ENCODE measurements around the gene HOXC10.

HOXC10 gene

GRCh38 chr12:53961025-53961761, 23.8 kb upstream of the HOXC10 start:
- no peak overlapping the region for H3K4me3 ChIP-seq (ENCODE audit: low read depth, low read length)
- TF ChIP-seq CTCF (conservative IDR thresholded peaks at IDR 0.05; ENCODE audit: low read depth, low read length), result no peak
- no peak for DNase-seq (ENCODE audit: low read depth)

GRCh38 chr12:53963005-53963404, 21.9 kb upstream of the HOXC10 start:
- H3K4me3 ChIP-seq (ENCODE audit: low read depth, low read length), result no peak overlapping the region

GRCh38 chr12:53963434-53964314, 21.3 kb upstream of the HOXC10 start:
- no peak for DNase-seq (ENCODE audit: low read depth)
- no peak overlapping the region for H3K4me3 ChIP-seq (ENCODE audit: low read depth, low read length)
- TF ChIP-seq CTCF (conservative IDR thresholded peaks at IDR 0.05; ENCODE audit: low read depth, low read length), result no peak

More at GRCh38 chr12:53963005-53963404, 21.9 kb upstream of the HOXC10 start:
- no peak for TF ChIP-seq CTCF (conservative IDR thresholded peaks at IDR 0.05; ENCODE audit: low read depth, low read length)
- no peak for DNase-seq (ENCODE audit: low read depth)

- no peak for TF ChIP-seq CTCF (conservative IDR thresholded peaks at IDR 0.05; ENCODE audit: low read depth, low read length)
- H3K4me3 ChIP-seq (ENCODE audit: low read depth, low read length), result no peak overlapping the region
- DNase-seq (ENCODE audit: low read depth), result no peak
Measured at GRCh38 chr12:53964315-53964713, 20.6 kb upstream of the HOXC10 start.

GRCh38 chr12:53965281-53966084, 19.5 kb upstream of the HOXC10 start:
- no peak for TF ChIP-seq CTCF (conservative IDR thresholded peaks at IDR 0.05; ENCODE audit: low read depth, low read length)
- DNase-seq (ENCODE audit: low read depth), result no peak

GRCh38 chr12:53966085-53966384, 18.9 kb upstream of the HOXC10 start:
- no peak for DNase-seq (ENCODE audit: low read depth)
- no peak for TF ChIP-seq CTCF (conservative IDR thresholded peaks at IDR 0.05; ENCODE audit: low read depth, low read length)
- no peak overlapping the region for H3K4me3 ChIP-seq (ENCODE audit: low read depth, low read length)

More at GRCh38 chr12:53965281-53966084, 19.5 kb upstream of the HOXC10 start:
- H3K4me3 ChIP-seq (ENCODE audit: low read depth, low read length), result no peak overlapping the region
